Suprapubic skin (tissue), 4 donors: ENCODE data around the gene TCF7L2.

Experiments used
- POLR2A ChIP-seq, 2 donors: fragments of 450-650 bp; IDR thresholded peaks; one replicate each; pipeline ENCODE4 v1.6.1; 2017; ENCODE audit warnings: antibody characterized with exemption in 2 of 2, mild to moderate bottlenecking in 2 of 2, moderate library complexity in 2 of 2
- POLR2AphosphoS5 ChIP-seq, 3 donors: sonication (generic); formaldehyde crosslinking; IDR thresholded peaks; one replicate each; pipeline ENCODE4 v1.6.1; 2017; ENCODE audit warnings: antibody characterized with exemption in 3 of 3
- TF ChIP-seq, protein P1 (sequence below), 2 donors: fragments of 200-600 bp in 1 of 2; fragments of 450-650 bp in 1 of 2; sonication (generic) in 1 of 2; IDR thresholded peaks; one replicate each; pipeline ENCODE4 v1.5.1; 2016 to 2019; ENCODE audit warnings: antibody characterized with exemption in 2 of 2, mild to moderate bottlenecking in 1 of 2, moderate library complexity in 1 of 2

DNA sequence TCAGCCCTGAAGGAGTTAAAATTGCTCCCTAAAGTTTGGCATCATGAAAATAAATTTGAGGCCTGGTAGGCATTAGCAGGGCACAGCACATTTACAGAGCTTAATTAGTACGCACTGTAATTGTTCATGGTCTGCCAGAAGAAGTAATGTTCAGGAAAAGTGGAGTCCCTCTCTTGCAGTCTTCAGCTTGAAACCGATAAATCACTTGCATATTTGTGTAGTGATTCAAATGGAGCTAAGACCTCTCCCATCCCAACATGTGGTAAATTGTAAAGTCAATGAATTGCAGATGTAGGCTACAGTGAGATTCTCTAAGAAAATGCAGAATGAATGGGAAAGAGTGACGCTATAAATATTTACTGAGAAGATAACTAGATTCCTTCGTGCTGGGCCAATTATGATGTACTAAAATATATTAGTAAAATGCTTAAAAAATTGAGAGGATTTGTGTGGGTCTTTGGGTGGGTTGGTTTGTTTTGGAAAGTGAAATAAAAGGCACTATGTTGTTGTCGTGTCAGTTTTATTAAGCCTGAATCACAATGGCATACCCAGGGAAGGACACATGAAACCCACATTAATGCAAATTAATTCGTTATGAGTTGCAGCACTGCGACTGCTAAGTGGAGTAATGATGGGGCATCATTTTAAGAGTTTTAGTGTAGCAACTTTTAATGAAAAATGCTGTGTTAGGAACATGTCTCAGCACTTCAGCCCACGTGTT, 8.4 kb downstream of the TCF7L2 start:
- TF ChIP-seq, protein P1, sequence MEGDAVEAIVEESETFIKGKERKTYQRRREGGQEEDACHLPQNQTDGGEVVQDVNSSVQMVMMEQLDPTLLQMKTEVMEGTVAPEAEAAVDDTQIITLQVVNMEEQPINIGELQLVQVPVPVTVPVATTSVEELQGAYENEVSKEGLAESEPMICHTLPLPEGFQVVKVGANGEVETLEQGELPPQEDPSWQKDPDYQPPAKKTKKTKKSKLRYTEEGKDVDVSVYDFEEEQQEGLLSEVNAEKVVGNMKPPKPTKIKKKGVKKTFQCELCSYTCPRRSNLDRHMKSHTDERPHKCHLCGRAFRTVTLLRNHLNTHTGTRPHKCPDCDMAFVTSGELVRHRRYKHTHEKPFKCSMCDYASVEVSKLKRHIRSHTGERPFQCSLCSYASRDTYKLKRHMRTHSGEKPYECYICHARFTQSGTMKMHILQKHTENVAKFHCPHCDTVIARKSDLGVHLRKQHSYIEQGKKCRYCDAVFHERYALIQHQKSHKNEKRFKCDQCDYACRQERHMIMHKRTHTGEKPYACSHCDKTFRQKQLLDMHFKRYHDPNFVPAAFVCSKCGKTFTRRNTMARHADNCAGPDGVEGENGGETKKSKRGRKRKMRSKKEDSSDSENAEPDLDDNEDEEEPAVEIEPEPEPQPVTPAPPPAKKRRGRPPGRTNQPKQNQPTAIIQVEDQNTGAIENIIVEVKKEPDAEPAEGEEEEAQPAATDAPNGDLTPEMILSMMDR (IDR thresholded peaks at IDR 0.05), result no peak
- TF ChIP-seq POLR2AphosphoS5 (IDR thresholded peaks at IDR 0.05), result no peak
- TF ChIP-seq POLR2A (IDR thresholded peaks at IDR 0.05), result no peak
